ENCODE results near the gene LAMTOR4. TPM values are rescaled to one million over a fixed set of nuclear protein-coding genes. Genes with fewer than 3 reads are reported as not detected.
"Not testable (repeated sequence)": the region's sequence is repeated elsewhere in the genome, so short reads cannot be mapped to it uniquely, and the experiment has no call there.

The LAMTOR4 gene
- total RNA-seq, 4 donors from 2014 or later, result 109 to 228 (median 148) TPM

DNA sequence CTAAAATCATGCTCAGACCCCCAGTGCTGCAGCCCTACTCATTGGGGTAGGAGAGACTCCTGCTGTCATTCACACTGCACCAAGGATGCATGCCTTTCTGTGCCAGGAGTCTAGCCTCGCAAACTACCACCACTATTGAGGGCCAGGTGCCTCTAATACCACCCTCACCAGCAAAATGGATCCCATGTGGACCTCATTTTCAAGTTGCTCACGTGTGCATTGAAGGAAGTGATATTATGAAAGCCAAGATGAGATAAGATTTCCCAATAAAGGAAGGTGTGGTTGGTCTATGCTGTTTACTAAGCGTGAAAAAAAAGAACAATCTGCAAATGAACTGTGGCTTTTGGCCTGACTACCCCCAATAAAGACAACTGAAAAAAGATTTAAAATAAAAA lies 7.2 kb upstream of the LAMTOR4 start:
- H3K9me3 ChIP-seq, result no peaks in the 10 kb centered on the region
- H3K4me1 ChIP-seq, result no peaks in the 10 kb centered on the region
- H3K4me3 ChIP-seq, result no peak overlapping the region
- ATAC-seq, result no peak
- WGBS, 2 donors (ENCODE audit: low coverage in 1 of 2), result 63 to 86% methylated on average over 1 to 2 of the region's 3 CpGs
- no peaks in the 10 kb centered on the region for H3K36me3 ChIP-seq
- TF ChIP-seq POLR2AphosphoS5 (IDR thresholded peaks at IDR 0.05) (no peak), POLR2A (IDR thresholded peaks at IDR 0.05) (no peak), EP300 (IDR thresholded peaks at IDR 0.05) (no peak)
- TF ChIP-seq, protein P1, sequence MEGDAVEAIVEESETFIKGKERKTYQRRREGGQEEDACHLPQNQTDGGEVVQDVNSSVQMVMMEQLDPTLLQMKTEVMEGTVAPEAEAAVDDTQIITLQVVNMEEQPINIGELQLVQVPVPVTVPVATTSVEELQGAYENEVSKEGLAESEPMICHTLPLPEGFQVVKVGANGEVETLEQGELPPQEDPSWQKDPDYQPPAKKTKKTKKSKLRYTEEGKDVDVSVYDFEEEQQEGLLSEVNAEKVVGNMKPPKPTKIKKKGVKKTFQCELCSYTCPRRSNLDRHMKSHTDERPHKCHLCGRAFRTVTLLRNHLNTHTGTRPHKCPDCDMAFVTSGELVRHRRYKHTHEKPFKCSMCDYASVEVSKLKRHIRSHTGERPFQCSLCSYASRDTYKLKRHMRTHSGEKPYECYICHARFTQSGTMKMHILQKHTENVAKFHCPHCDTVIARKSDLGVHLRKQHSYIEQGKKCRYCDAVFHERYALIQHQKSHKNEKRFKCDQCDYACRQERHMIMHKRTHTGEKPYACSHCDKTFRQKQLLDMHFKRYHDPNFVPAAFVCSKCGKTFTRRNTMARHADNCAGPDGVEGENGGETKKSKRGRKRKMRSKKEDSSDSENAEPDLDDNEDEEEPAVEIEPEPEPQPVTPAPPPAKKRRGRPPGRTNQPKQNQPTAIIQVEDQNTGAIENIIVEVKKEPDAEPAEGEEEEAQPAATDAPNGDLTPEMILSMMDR (IDR thresholded peaks at IDR 0.05), result no peak
- peaks cover 4% of the 10 kb centered on the region for H3K27me3 ChIP-seq
- H3K27ac ChIP-seq, result no peak overlapping the region

DNA sequence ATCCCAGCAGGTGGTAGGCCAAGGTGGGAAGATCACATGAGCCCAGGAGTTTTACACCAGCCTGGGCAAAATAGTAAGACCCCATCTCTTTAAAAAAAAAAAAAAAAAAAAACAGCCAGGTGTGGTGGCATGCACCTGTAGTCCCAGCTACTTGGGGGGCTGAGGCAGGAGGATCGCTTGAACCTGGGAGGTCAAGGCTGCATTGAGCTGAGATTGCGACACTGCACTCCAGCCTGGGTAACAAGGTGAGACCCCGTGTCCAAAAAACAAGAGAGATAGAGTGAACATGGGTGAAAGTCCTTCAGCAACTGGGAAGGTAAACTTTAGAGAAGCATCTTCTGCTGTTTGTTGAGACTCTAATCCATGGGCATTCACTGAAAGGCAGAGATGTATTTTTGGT lies 6.3 kb upstream of the LAMTOR4 start:
- Histone ChIP-seq H3K9me3 (no peaks in the 10 kb centered on the region), H3K4me3 (no peak overlapping the region), H3K36me3 (no peaks in the 10 kb centered on the region), H3K27ac (no peak overlapping the region), H3K27me3 (peaks cover 4% of the 10 kb centered on the region), H3K4me1 (no peaks in the 10 kb centered on the region)
- TF ChIP-seq POLR2A (IDR thresholded peaks at IDR 0.05) (no peak), POLR2AphosphoS5 (IDR thresholded peaks at IDR 0.05) (no peak), EP300 (IDR thresholded peaks at IDR 0.05) (no peak)
- TF ChIP-seq, protein P1 (IDR thresholded peaks at IDR 0.05), result no peak
- WGBS, 2 donors (ENCODE audit: low coverage in 1 of 2), result 80 to 89% methylated on average over 2 to 3 of the region's 3 CpGs
- ATAC-seq, result no peak

DNA sequence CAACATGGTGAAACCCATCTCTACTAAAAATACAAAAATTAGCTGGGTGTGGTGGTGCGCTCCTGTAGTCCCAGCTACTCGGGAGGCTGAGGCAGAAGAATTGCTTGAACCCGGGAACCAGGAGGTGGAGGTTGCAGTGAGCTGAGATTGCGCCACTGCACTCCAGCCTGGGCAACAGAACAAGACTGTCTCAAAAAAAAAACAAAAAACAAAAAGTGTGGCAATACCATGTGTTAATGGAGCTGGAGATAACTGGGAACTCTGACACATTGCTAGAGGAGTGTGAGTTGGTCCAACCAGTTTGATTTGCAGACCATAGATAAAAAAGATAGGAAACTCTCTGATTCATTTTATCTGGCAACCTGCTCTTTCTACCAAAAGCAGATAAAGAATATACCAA lies 2.4 kb upstream of the LAMTOR4 start:
- not testable (repeated sequence) for H3K4me3 ChIP-seq, H3K9me3 ChIP-seq, H3K27me3 ChIP-seq, H3K27ac ChIP-seq, H3K36me3 ChIP-seq, ATAC-seq
- 100% methylated on average over 2 of the region's 4 CpGs; no CpG with 5 or more reads in 1 of the 2 donors for WGBS, 2 donors (ENCODE audit: low coverage in 1 of 2)
- H3K4me1 ChIP-seq, result peaks cover 0 to 25% (median 5%) of the 10 kb centered on the region in 3 donors

DNA sequence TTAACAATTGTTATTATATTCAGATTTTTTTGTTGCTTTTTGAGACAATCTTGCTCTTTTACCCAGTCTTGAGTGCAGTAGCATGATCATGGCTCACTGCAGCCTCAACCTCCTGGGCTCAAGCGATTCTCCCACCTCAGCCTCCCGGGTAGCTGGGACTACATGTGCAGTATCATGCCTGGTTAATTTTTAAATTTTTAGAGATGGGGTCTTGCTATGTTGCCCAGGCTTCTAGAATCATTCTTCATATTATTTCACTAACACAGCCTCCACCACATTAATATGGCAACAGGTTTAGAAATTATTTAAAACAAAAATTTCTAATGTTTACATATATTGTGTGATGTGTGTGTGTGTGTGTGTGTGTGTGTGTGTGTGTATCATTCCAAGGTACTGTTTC lies 1.4 kb upstream of the LAMTOR4 start:
- Histone ChIP-seq H3K27me3 (no peaks in the 10 kb centered on the region), H3K9me3 (no peaks in the 10 kb centered on the region), H3K36me3 (peaks cover 0 to 11% of the 10 kb centered on the region in 2 donors), H3K4me3 (no peak overlapping the region), H3K27ac (no peak overlapping the region), H3K4me1 (peaks cover 0 to 32% (median 5%) of the 10 kb centered on the region in 3 donors)
- ATAC-seq, result no peak
- TF ChIP-seq, protein P1 (IDR thresholded peaks at IDR 0.05), result no peak
- TF ChIP-seq POLR2AphosphoS5 (IDR thresholded peaks at IDR 0.05) (no peak), EP300 (IDR thresholded peaks at IDR 0.05) (no peak), POLR2A (IDR thresholded peaks at IDR 0.05) (no peak)
- 85 to 100% methylated on average over 2 of the region's 2 CpGs for WGBS, 2 donors (ENCODE audit: low coverage in 1 of 2)

DNA sequence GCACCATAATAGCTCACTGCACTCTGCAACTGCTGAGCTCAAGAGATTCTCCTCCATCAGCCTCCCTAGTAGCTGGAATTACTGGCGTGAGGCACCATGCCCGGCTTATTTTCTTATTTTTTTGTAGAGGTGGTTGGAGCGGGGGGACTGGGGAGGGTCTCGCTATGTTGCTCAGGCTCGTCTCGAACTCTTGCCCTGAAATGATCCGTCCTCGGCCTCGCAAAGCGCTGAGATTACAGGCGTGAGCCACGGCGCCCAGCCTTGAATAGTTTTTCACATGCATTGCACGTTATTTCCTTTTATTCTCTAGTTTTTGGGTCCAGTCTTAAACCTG lies 526 bp upstream of the LAMTOR4 start:
- WGBS, 2 donors (ENCODE audit: low coverage in 1 of 2), result 5 to 10% methylated on average over 4 to 6 of the region's 14 CpGs
- Histone ChIP-seq H3K4me1 (peaks cover 0 to 33% (median 5%) of the 10 kb centered on the region in 3 donors), H3K27ac (peak overlapping the region; percentile 2 to 91 (median 86)), H3K9me3 (no peaks in the 10 kb centered on the region), H3K27me3 (no peaks in the 10 kb centered on the region), H3K4me3 (peak overlapping the region; percentile 8 to 92), H3K36me3 (peaks cover 0 to 18% of the 10 kb centered on the region in 2 donors)
- TF ChIP-seq POLR2A (IDR thresholded peaks at IDR 0.05) (no peak), POLR2AphosphoS5 (IDR thresholded peaks at IDR 0.05) (no peak), EP300 (IDR thresholded peaks at IDR 0.05) (no peak)
- TF ChIP-seq, protein P1 (IDR thresholded peaks at IDR 0.05), result no peak
- ATAC-seq, result no peak

Measured in gastroesophageal sphincter (tissue), 4 donors.